Measurements from ENCODE around the gene RAMP1. TPM values are rescaled to one million over a fixed set of nuclear protein-coding genes. Genes with fewer than 3 reads are reported as not detected.

Gene RAMP1
- total and polyA plus RNA-seq, 9 of the 15 experiments (the other 6 are each of a cell fraction or from before 2014, with no cell fraction given), result 0.72 to 0.77 TPM; not detected in 7

- TF ChIP-seq, protein P1, sequence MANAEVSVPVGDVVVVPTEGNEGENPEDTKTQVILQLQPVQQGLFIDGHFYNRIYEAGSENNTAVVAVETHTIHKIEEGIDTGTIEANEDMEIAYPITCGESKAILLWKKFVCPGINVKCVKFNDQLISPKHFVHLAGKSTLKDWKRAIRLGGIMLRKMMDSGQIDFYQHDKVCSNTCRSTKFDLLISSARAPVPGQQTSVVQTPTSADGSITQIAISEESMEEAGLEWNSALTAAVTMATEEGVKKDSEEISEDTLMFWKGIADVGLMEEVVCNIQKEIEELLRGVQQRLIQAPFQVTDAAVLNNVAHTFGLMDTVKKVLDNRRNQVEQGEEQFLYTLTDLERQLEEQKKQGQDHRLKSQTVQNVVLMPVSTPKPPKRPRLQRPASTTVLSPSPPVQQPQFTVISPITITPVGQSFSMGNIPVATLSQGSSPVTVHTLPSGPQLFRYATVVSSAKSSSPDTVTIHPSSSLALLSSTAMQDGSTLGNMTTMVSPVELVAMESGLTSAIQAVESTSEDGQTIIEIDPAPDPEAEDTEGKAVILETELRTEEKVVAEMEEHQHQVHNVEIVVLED (CRISPR knock-in tag; IDR thresholded peaks at IDR 0.05), result no peak
- no peak for TF ChIP-seq NCOR1 (IDR thresholded peaks at IDR 0.05)
- TF ChIP-seq SREBF1 (IDR thresholded peaks at IDR 0.05; ENCODE audit: borderline replicate concordance, low read depth, low read length), result no peak
- TF ChIP-seq RUNX1 (IDR thresholded peaks at IDR 0.05; ENCODE audit: low read depth), result no peak
- TF ChIP-seq ZNF165 (CRISPR knock-in tag; IDR thresholded peaks at IDR 0.05; ENCODE audit: borderline replicate concordance), result no peak
- TF ChIP-seq MXD1 (CRISPR knock-in tag; IDR thresholded peaks at IDR 0.05; ENCODE audit: borderline replicate concordance, poor library complexity, severe bottlenecking), result no peak
- no peak for TF ChIP-seq SNRNP70 (optimal IDR thresholded peaks at IDR 0.05; ENCODE audit: low read depth, low read length)
- no peak for TF ChIP-seq CBFB (CRISPR knock-in tag; IDR thresholded peaks at IDR 0.05)
- no peak for TF ChIP-seq JUND (IDR thresholded peaks at IDR 0.05; ENCODE audit: borderline replicate concordance, low read depth, low read length)
- no peak for TF ChIP-seq JUND (tag; IDR thresholded peaks at IDR 0.05; ENCODE audit: borderline replicate concordance, low read depth, low read length)
- no peak for TF ChIP-seq HMGN3 (IDR thresholded peaks at IDR 0.05; ENCODE audit: borderline replicate concordance, extremely low read depth, insufficient read length, low read depth, low read length)
- TF ChIP-seq NR4A1 (CRISPR knock-in tag; IDR thresholded peaks at IDR 0.05), result no peak
- TF ChIP-seq NR4A1 (tag; IDR thresholded peaks at IDR 0.05), result no peak
- TF ChIP-seq, protein P2, sequence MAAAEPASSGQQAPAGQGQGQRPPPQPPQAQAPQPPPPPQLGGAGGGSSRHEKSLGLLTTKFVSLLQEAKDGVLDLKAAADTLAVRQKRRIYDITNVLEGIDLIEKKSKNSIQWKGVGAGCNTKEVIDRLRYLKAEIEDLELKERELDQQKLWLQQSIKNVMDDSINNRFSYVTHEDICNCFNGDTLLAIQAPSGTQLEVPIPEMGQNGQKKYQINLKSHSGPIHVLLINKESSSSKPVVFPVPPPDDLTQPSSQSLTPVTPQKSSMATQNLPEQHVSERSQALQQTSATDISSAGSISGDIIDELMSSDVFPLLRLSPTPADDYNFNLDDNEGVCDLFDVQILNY (CRISPR knock-in tag; IDR thresholded peaks at IDR 0.05), result no peak
- no peak for TF ChIP-seq E2F4 (CRISPR knock-in tag; IDR thresholded peaks at IDR 0.05; ENCODE audit: low read depth)
- no peak for TF ChIP-seq PTBP1 (IDR thresholded peaks at IDR 0.05; ENCODE audit: low read depth, low read length)
- TF ChIP-seq PRMT5 (CRISPR knock-in tag; IDR thresholded peaks at IDR 0.05), result no peak
- TF ChIP-seq HEY1 (CRISPR knock-in tag; IDR thresholded peaks at IDR 0.05; ENCODE audit: borderline replicate concordance), result no peak
- no peak for TF ChIP-seq HNRNPLL (IDR thresholded peaks at IDR 0.05; ENCODE audit: low read depth, low read length, poor library complexity, severe bottlenecking)
- TF ChIP-seq NR1H2 (CRISPR knock-in tag; IDR thresholded peaks at IDR 0.05), result no peak
- TF ChIP-seq RHOXF2B (CRISPR knock-in tag; conservative IDR thresholded peaks at IDR 0.05), result no peak
- TF ChIP-seq RAD21 (CRISPR knock-in tag; conservative IDR thresholded peaks at IDR 0.05 in 1 of 2, IDR thresholded peaks at IDR 0.05 in 1 of 2), result peak; percentile 77 to 82
- TF ChIP-seq ZNF408 (CRISPR knock-in tag; IDR thresholded peaks at IDR 0.05; ENCODE audit: low read depth), result no peak
- no peak for TF ChIP-seq ZNF764 (CRISPR knock-in tag; IDR thresholded peaks at IDR 0.05; ENCODE audit: low read depth)
Observed at GRCh38 chr2:237923481-237924163, 64.2 kb downstream of the RAMP1 start (continued).
